Endodermal cell (in vitro differentiated cells): ENCODE data around the gene MCTP1. TPM values are rescaled to one million over a fixed set of nuclear protein-coding genes. Genes with fewer than 3 reads are reported as not detected.

ENCODE experiments used
- DNase-seq: peaks from one replicate; pipeline ENCODE4 v3.0.0-alpha.2; 2017
- H3K27ac ChIP-seq: 2 replicates; pipeline ENCODE4 v1.5.1; 2013; ENCODE audit warnings: mild to moderate bottlenecking, low read depth, low read length, moderate library complexity
- H3K27me3 ChIP-seq: 2 replicates; pipeline ENCODE4 v1.6.1; 2013; ENCODE audit warnings: mild to moderate bottlenecking, low read length, moderate library complexity; ENCODE audit not compliant: insufficient read depth, control insufficient read depth, poor library complexity, severe bottlenecking
- H3K36me3 ChIP-seq: 2 replicates; pipeline ENCODE4 v1.7.0; 2013; ENCODE audit warnings: mild to moderate bottlenecking, low read length, moderate library complexity; ENCODE audit not compliant: control insufficient read depth, insufficient read depth
- H3K4me1 ChIP-seq: one replicate; pipeline ENCODE4 v1.7.0; 2013; ENCODE audit warnings: low read length; ENCODE audit not compliant: control insufficient read depth, insufficient read depth
- H3K4me3 ChIP-seq: 2 replicates; pipeline ENCODE4 v1.5.1; 2013; ENCODE audit warnings: mild to moderate bottlenecking, low read length, moderate library complexity
- H3K9ac ChIP-seq: 2 replicates; pipeline ENCODE4 v1.6.1; 2013; ENCODE audit warnings: mild to moderate bottlenecking, low read length, moderate library complexity; ENCODE audit not compliant: poor library complexity, severe bottlenecking; ENCODE audit errors: extremely low read depth
- H3K9me3 ChIP-seq: 2 replicates; pipeline ENCODE4 v1.6.1; 2013; ENCODE audit warnings: mild to moderate bottlenecking, low read length, moderate library complexity; ENCODE audit not compliant: control insufficient read depth
- H3K27ac Mint-ChIP-seq: 2 replicates; pipeline ENCODE4 v1.8.0; 2020; ENCODE audit warnings: mixed read lengths
- H3K27me3 Mint-ChIP-seq: 2 replicates; pipeline ENCODE4 v1.8.0; 2021; ENCODE audit warnings: mild to moderate bottlenecking, mixed read lengths; ENCODE audit not compliant: insufficient read depth
- H3K36me3 Mint-ChIP-seq: 2 replicates; pipeline ENCODE4 v1.8.0; 2020; ENCODE audit warnings: low read depth, mixed read lengths
- H3K4me1 Mint-ChIP-seq: 2 replicates; pipeline ENCODE4 v1.8.0; 2020; ENCODE audit warnings: mixed read lengths
- H3K4me3 Mint-ChIP-seq: 2 replicates; pipeline ENCODE4 v1.8.0; 2020; ENCODE audit warnings: mild to moderate bottlenecking, moderate library complexity, mixed read lengths
- H3K9me3 Mint-ChIP-seq: 2 replicates; pipeline ENCODE4 v1.8.0; 2020; ENCODE audit warnings: mild to moderate bottlenecking, mixed read lengths
- WGBS, 2 experiments: methylation state at CpG; one replicate each; pipeline versions ENCODE4 v1.1.5 to v1.1.7; 2013; ENCODE audit warnings: missing lambda C conversion rate in 2 of 2, mixed read lengths in 1 of 2; ENCODE audit not compliant: insufficient coverage in 1 of 2, insufficient read length in 1 of 2; 5-methylcytosine and 5-hydroxymethylcytosine counted together
- total RNA-seq, 2 donors: library from RNA; stranded (reverse); fragmentation: NEBNext Ultra II Directional in 1 of 2; extraction: Animal tissue kit (Norgen Biotek cat#: 25700) in 1 of 2; gene quantifications; 2 replicates in 1 of 2; 3 replicates in 1 of 2; pipeline ENCODE4 v1.2.1, GENCODE V29; 2021
- TF ChIP-seq, protein P1 (sequence below): fragments of 200-600 bp; sonication (generic); conservative IDR thresholded peaks from 2 replicates; pipeline ENCODE4 v1.5.0; 2021; ENCODE audit warnings: antibody characterized with exemption, mild to moderate bottlenecking

The MCTP1 gene
- total RNA-seq, 2 donors from 2014 or later, result 0.71 to 3.7 TPM

- Histone ChIP-seq H3K4me3 (no peak overlapping the region), H3K9ac (no peak overlapping the region), H3K27me3 (no peaks in the 10 kb centered on the region), H3K4me1 (no peaks in the 10 kb centered on the region), H3K9me3 (no peaks in the 10 kb centered on the region), H3K36me3 (no peaks in the 10 kb centered on the region), H3K27ac (no peak overlapping the region)
- TF ChIP-seq, protein P1, sequence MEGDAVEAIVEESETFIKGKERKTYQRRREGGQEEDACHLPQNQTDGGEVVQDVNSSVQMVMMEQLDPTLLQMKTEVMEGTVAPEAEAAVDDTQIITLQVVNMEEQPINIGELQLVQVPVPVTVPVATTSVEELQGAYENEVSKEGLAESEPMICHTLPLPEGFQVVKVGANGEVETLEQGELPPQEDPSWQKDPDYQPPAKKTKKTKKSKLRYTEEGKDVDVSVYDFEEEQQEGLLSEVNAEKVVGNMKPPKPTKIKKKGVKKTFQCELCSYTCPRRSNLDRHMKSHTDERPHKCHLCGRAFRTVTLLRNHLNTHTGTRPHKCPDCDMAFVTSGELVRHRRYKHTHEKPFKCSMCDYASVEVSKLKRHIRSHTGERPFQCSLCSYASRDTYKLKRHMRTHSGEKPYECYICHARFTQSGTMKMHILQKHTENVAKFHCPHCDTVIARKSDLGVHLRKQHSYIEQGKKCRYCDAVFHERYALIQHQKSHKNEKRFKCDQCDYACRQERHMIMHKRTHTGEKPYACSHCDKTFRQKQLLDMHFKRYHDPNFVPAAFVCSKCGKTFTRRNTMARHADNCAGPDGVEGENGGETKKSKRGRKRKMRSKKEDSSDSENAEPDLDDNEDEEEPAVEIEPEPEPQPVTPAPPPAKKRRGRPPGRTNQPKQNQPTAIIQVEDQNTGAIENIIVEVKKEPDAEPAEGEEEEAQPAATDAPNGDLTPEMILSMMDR, result no peak
- H3K36me3 Mint-ChIP-seq, result no peaks in the 10 kb centered on the region
- H3K9me3 Mint-ChIP-seq, result no peaks in the 10 kb centered on the region
- 79% methylated on average over 1 of the region's 1 CpG; no CpG with 5 or more reads in 1 of the 2 experiments for WGBS, 2 experiments
- no peaks in the 10 kb centered on the region for H3K27me3 Mint-ChIP-seq
- no peak overlapping the region for H3K27ac Mint-ChIP-seq
- no peaks in the 10 kb centered on the region for H3K4me1 Mint-ChIP-seq
- DNase-seq, result no peak
- no peak overlapping the region for H3K4me3 Mint-ChIP-seq
These were observed 160.2 kb downstream of the MCTP1 start for GRCh38 chr5:95124731-95125130.

DNA sequence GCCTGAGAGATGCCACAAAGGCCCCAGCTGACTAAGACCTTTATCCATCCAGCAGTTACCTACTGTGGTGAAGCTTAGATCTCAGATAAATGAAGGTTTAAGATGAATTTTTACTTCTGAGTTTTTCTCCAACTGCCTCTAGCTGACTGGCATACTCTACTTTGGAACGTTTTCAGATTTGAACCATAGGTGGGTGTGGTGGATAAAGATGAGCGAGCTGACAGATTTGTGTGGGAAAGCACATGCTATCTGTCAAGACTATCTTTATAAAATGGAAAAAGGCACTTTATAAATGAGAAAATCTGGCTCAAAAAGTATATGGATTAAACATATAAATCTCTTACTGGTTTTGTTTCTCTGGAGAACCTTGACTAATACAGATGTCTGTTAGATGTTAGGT is 160.8 kb downstream of the MCTP1 start:
- no peak overlapping the region for H3K4me3 Mint-ChIP-seq

DNA sequence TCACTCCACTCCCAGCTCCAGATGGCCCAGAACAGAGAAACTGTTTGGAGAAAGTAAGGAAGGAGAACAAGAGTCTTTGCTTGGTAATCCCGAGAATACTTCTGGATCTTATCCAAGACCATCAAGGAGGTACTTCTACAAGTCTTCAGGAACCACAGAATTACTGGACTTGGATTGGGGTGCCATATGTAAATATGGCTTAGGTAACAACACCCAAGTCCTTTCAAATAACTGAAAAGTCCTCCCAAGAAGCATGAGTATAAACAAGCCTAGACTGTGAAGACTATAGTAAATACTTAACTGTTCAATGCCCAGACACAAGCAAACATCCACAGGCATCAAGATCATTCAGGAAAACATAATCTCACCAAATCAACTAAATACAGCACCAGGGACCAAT is 170.0 kb downstream of the MCTP1 start:
- Histone ChIP-seq H3K4me1 (peaks cover 9% of the 10 kb centered on the region), H3K27ac (no peak overlapping the region), H3K36me3 (no peaks in the 10 kb centered on the region), H3K9me3 (no peaks in the 10 kb centered on the region), H3K27me3 (no peaks in the 10 kb centered on the region), H3K4me3 (no peak overlapping the region), H3K9ac (no peak overlapping the region)
- no peak for DNase-seq
- Mint-ChIP-seq H3K9me3 (peaks cover 2% of the 10 kb centered on the region), H3K27me3 (no peaks in the 10 kb centered on the region), H3K4me1 (peaks cover 14% of the 10 kb centered on the region), H3K27ac (no peak overlapping the region), H3K4me3 (no peak overlapping the region), H3K36me3 (no peaks in the 10 kb centered on the region)
- TF ChIP-seq, protein P1, result no peak
- WGBS, 2 experiments, result 80% methylated on average over 1 of the region's 1 CpG

More for the DNA sequence above, 160.8 kb downstream of the MCTP1 start:
- DNase-seq, result no peak
- Histone ChIP-seq H3K4me1 (no peaks in the 10 kb centered on the region), H3K27me3 (no peaks in the 10 kb centered on the region), H3K4me3 (no peak overlapping the region), H3K9me3 (no peaks in the 10 kb centered on the region), H3K27ac (no peak overlapping the region), H3K36me3 (no peaks in the 10 kb centered on the region), H3K9ac (no peak overlapping the region)
- Mint-ChIP-seq H3K27me3 (no peaks in the 10 kb centered on the region), H3K36me3 (no peaks in the 10 kb centered on the region), H3K27ac (no peak overlapping the region), H3K4me1 (no peaks in the 10 kb centered on the region), H3K9me3 (no peaks in the 10 kb centered on the region)
- TF ChIP-seq, protein P1, result no peak
- 90% methylated on average over 2 of the region's 2 CpGs; no CpG with 5 or more reads in 1 of the 2 experiments for WGBS, 2 experiments
